Muscle of arm (tissue), 12 donors: ENCODE data around the gene PLN. TPM values are rescaled to one million over a fixed set of nuclear protein-coding genes. Genes with fewer than 3 reads are reported as not detected.
A peak's percentile ranks its signal among the peaks of the same experiment; 100 is the strongest.

Source experiments
- DNase-seq: peaks from one replicate; pipeline ENCODE4 v3.0.0-alpha.2; 2013
- polyA plus RNA-seq, 12 donors: library from polyadenylated mRNA; unstranded; fragments of 120-200 nt; gene quantifications; one replicate each; pipeline ENCODE4 v1.2.1, GENCODE V29; 2013; ENCODE audit not compliant: insufficient read length in 12 of 12

Gene PLN
- polyA plus RNA-seq, 12 donors: 4.1 to 11.4 (median 7.1) TPM; not detected in 2

GRCh38 chr6:118530942-118531341 is 17.2 kb upstream of the PLN start:
- DNase-seq: no peak

GRCh38 chr6:118535176-118535844 is 12.8 kb upstream of the PLN start:
- DNase-seq: no peak

GRCh38 chr6:118536478-118536877 is 11.6 kb upstream of the PLN start:
- no peak for DNase-seq

GRCh38 chr6:118537574-118537973 is 10.5 kb upstream of the PLN start:
- peak; percentile 32 for DNase-seq

GRCh38 chr6:118542184-118542952 is 5.7 kb upstream of the PLN start:
- no peak for DNase-seq

GRCh38 chr6:118544105-118544504 is 4.0 kb upstream of the PLN start:
- DNase-seq: no peak

- no peak for DNase-seq
Observed at GRCh38 chr6:118546164-118546879, 1.8 kb upstream of the PLN start.

GRCh38 chr6:118546880-118547218 is 1.2 kb upstream of the PLN start:
- no peak for DNase-seq

GRCh38 chr6:118548613-118549012 is 517 bp downstream of the PLN start:
- DNase-seq: no peak

- DNase-seq: peak; percentile 22
Observed at GRCh38 chr6:118551063-118552053, 3.3 kb downstream of the PLN start.

- DNase-seq: no peak
Observed at GRCh38 chr6:118553132-118553531, 5.0 kb downstream of the PLN start.

GRCh38 chr6:118554698-118555097 is 6.6 kb downstream of the PLN start:
- no peak for DNase-seq

GRCh38 chr6:118558464-118559217 is 10.5 kb downstream of the PLN start:
- no peak for DNase-seq

GRCh38 chr6:118559659-118560058 is 11.6 kb downstream of the PLN start:
- DNase-seq: no peak

GRCh38 chr6:118562248-118562647 is 14.2 kb downstream of the PLN start:
- no peak for DNase-seq

- DNase-seq: no peak
Observed at GRCh38 chr6:118562959-118563358, 14.9 kb downstream of the PLN start.

GRCh38 chr6:118565311-118565960 is 17.3 kb downstream of the PLN start:
- peak; percentile 15 for DNase-seq

- no peak for DNase-seq
Observed at GRCh38 chr6:118567974-118568373, 19.9 kb downstream of the PLN start.

- DNase-seq: no peak
Observed at GRCh38 chr6:118569498-118569897, 21.4 kb downstream of the PLN start.

GRCh38 chr6:118571121-118571520 is 23.0 kb downstream of the PLN start:
- no peak for DNase-seq
